ENCODE measurements around the gene ERC2. TPM values are rescaled to one million over a fixed set of nuclear protein-coding genes. Genes with fewer than 3 reads are reported as not detected.
A peak's percentile ranks its signal among the peaks of the same experiment; 100 is the strongest.

The ERC2 gene
- total RNA-seq, 2 donors from 2014 or later = 1.2 TPM; not detected in 1

DNA sequence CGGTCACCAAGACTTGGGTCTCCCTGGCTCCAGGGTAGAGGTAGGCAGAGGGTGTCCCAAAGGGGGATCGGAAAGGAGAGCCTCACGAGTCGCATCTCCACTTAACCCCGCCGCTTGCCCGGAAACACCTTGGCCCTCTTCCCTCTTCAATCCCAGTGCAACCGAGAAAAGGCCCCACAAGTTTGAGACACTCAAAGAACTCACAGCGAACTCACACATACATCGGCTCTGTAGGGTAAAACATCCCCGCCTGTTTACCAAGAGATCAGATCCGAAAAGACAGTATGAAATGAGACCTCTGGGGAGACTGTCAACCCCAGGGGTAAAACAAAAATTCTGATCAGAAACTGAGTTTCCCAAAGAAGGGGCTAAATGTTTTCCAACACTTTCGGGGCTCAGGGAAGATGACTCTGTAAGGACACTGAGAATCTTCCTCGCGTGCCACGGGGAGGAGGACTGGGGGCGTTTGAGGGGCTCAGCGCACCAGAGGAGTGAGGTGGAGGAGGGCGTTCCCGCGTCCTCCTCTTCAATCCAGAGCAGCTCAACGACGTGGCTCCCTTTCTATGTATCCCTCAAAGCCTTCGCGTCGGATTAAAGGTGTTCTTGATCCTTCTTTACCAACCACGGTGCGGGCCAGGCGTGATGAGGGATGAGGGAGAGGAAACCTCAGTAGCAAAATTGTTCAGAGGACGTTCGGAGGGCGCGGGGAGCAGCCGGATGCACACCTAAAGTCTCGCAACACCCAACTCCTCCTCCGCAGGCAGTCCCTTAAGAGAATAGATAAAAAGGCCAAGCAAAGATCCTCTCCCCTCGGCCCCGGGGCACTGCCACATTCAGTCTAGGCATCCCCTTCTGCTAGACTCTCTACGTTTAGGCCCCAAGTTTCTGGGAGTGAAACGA, 984.8 kb downstream of the ERC2 start:
- H3K4me3 ChIP-seq = no peak overlapping the region
- H3K36me3 ChIP-seq = no peaks in the 10 kb centered on the region
- no peaks in the 10 kb centered on the region for H3K9me3 ChIP-seq
- TF ChIP-seq, protein P1, sequence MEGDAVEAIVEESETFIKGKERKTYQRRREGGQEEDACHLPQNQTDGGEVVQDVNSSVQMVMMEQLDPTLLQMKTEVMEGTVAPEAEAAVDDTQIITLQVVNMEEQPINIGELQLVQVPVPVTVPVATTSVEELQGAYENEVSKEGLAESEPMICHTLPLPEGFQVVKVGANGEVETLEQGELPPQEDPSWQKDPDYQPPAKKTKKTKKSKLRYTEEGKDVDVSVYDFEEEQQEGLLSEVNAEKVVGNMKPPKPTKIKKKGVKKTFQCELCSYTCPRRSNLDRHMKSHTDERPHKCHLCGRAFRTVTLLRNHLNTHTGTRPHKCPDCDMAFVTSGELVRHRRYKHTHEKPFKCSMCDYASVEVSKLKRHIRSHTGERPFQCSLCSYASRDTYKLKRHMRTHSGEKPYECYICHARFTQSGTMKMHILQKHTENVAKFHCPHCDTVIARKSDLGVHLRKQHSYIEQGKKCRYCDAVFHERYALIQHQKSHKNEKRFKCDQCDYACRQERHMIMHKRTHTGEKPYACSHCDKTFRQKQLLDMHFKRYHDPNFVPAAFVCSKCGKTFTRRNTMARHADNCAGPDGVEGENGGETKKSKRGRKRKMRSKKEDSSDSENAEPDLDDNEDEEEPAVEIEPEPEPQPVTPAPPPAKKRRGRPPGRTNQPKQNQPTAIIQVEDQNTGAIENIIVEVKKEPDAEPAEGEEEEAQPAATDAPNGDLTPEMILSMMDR (IDR thresholded peaks at IDR 0.05) = no peak
- no peak for DNase-seq (ENCODE audit: low spot score)
- H3K27me3 ChIP-seq (replicated peaks; ENCODE audit: insufficient read depth) = peaks cover 27% of the 10 kb centered on the region
- ATAC-seq (ENCODE audit: insufficient number of reproducible peaks, low FRiP score, low read depth) = no peak
- peaks cover 16 to 51% of the 10 kb centered on the region in 2 donors for H3K4me1 ChIP-seq (ENCODE audit: control insufficient read depth in 1 of 2, low read depth in 2 of 2)
- H3K27ac ChIP-seq = no peak overlapping the region

DNA sequence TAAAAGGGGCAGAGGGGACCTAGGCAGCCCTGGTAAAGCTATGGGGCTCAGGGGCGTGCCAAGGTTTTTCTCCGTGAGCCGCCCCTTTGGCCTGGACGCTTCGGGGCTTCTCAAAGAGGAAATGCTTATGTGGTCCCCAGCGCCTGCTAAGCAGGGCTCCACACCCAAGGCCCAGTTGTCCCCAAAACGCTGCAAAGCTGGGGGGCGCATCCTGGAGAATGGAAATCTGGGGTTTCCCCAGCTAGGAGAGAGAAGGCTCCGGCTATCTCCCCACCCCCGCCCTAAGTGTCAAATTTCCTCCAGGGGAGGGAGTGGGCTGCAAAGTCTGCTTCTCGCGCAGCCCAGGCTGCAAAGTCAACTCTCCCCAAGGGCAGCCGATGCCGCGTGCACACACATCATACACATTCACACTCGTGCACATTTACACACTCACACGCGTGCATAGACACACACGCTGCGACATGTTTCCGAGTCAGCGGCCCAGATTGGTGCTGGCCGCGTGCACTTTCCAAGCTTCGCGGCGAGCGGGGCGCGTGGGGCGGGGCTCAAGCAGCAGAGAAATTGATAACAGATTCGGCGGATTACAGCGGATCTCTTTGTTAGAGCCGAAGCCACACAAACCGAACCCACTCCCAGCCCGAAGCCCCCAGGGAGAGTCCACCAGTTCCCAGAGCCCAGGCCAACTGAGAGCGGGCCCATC, 985.6 kb downstream of the ERC2 start:
- Histone ChIP-seq H3K4me3 (peak overlapping the region; percentile 61), H3K27ac (no peak overlapping the region), H3K4me1 (ENCODE audit: control insufficient read depth in 1 of 2, low read depth in 2 of 2) (peaks cover 16 to 49% of the 10 kb centered on the region in 2 donors), H3K27me3 (replicated peaks; ENCODE audit: insufficient read depth) (peaks cover 27% of the 10 kb centered on the region), H3K9me3 (no peaks in the 10 kb centered on the region), H3K36me3 (no peaks in the 10 kb centered on the region)
- DNase-seq (ENCODE audit: low spot score) (no peak), ATAC-seq (ENCODE audit: insufficient number of reproducible peaks, low FRiP score, low read depth) (no peak)
- TF ChIP-seq, protein P1 (IDR thresholded peaks at IDR 0.05) = no peak

DNA sequence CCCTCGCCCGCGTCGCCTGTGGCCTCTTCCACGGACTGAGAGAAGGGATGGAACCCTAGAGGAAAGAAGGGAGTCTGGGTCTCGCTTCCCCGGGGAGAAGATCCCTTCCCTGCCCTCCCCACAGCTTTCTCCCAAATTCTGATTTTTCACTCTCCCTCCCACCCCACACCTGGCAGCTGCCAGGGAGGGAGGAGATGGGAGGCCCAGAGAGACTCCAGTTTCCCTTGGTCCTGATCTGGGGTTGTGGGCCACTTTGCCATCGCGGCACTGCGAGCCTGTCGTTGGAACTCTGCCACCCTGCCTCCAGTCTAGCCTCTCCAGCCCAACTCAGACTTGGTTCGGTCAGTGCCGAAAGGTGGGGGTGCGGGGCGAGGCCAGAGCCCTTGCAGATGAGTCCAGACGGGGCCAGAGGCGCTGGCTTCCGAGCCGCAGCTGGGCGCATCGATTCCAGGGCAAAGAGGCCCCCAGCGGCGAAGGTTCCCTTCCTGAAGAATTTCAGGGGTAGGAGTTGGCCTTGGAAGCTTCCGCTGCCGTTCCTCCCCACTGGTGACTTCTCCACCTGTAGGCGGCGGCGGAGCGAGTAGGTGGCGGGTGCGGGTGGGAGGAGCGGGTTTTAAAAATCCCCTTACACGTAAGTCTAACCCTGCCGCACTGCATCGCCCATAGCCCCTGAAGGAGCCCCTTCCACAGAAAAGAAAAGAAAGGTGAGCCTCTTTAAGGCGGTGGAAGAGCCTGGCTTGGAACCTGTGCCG, 986.3 kb downstream of the ERC2 start:
- H3K27ac ChIP-seq = no peak overlapping the region
- H3K4me3 ChIP-seq = peak overlapping the region; percentile 61
- peaks cover 16 to 42% of the 10 kb centered on the region in 2 donors for H3K4me1 ChIP-seq (ENCODE audit: control insufficient read depth in 1 of 2, low read depth in 2 of 2)
- H3K9me3 ChIP-seq = no peaks in the 10 kb centered on the region
- H3K27me3 ChIP-seq (replicated peaks; ENCODE audit: insufficient read depth) = peaks cover 27% of the 10 kb centered on the region
- TF ChIP-seq, protein P1 (IDR thresholded peaks at IDR 0.05) = no peak
- ATAC-seq (ENCODE audit: insufficient number of reproducible peaks, low FRiP score, low read depth) (no peak), DNase-seq (ENCODE audit: low spot score) (no peak)
- no peaks in the 10 kb centered on the region for H3K36me3 ChIP-seq

DNA sequence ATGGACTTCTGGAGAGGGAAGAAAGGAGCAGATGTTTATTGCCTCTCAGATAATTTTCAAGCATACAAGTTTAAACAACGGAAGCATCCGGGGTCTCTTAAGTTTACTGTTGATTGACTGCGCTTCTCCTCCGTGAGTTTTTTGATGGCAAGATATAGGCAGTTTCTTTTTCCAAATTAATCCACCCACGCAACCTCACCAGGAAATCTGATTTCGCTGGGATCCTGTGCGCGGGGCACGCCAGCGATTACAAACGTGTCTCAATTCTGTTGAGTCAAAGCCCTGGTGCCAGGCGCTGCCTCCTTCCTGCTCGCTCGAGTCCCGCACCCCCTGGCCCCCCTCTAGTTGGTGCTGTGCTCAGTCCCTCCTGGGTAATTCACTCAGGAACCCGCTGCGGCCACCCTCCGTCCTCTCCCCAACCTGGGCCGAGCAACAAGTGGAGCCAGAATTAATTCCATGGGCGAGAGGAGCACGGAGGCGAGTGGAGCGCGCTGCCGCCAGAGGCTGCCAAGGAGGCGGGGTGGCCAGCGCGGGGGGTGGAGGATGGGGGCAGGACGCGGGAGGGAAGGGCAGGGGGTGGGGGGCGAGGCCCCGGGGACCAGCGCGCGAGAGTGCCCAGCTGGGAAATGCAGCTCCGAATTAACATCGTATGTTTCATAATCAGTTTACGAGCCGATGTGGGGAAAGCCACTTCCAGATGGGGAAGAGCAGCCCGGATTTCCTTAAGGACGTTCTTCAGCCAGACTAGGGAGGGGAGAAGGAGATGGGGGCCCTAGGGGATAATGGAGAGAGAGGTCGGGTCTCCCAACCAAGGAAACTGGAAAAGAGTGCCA, 987.1 kb downstream of the ERC2 start:
- H3K27ac ChIP-seq = no peak overlapping the region
- ATAC-seq (ENCODE audit: insufficient number of reproducible peaks, low FRiP score, low read depth) = no peak
- DNase-seq (ENCODE audit: low spot score) = no peak
- TF ChIP-seq, protein P1 (IDR thresholded peaks at IDR 0.05) = no peak
- H3K9me3 ChIP-seq = no peaks in the 10 kb centered on the region
- H3K36me3 ChIP-seq = no peaks in the 10 kb centered on the region
- H3K27me3 ChIP-seq (replicated peaks; ENCODE audit: insufficient read depth) = peaks cover 21% of the 10 kb centered on the region
- H3K4me1 ChIP-seq (ENCODE audit: control insufficient read depth in 1 of 2, low read depth in 2 of 2) = peaks cover 10 to 34% of the 10 kb centered on the region in 2 donors
- peak overlapping the region; percentile 61 for H3K4me3 ChIP-seq
